RWPE2 (cell line): Measurements from ENCODE around the gene NEGR1.

Experiments used
- ATAC-seq: fragments of 200-7000 bp; cut with Tn5 transposase; 3 replicates; pipeline ENCODE4 v1.9.1; 2021; ENCODE audit warnings: low read depth
- DNase-seq: peaks from one replicate; pipeline ENCODE4 v3.0.0-alpha.2; 2020; ENCODE audit warnings: low spot score
- H3K27ac ChIP-seq: fragments of 450-650 bp; 2 replicates; pipeline ENCODE4 v1.5.1; 2017; ENCODE audit warnings: mild to moderate bottlenecking; ENCODE audit not compliant: poor library complexity, severe bottlenecking
- H3K27me3 ChIP-seq: fragments of 250-450 bp; sonication (Bioruptor Pico); 2 replicates; pipeline ENCODE4 v1.5.1; 2021; ENCODE audit warnings: mild to moderate bottlenecking, moderate library complexity; ENCODE audit not compliant: insufficient read depth, poor library complexity, severe bottlenecking
- H3K36me3 ChIP-seq: fragments of 250-450 bp; sonication (Bioruptor Pico); 2 replicates; pipeline ENCODE4 v1.5.1; 2020; ENCODE audit warnings: low read depth, mild to moderate bottlenecking, moderate library complexity
- H3K4me1 ChIP-seq: fragments of 250-450 bp; sonication (Bioruptor Pico); 2 replicates; pipeline ENCODE4 v1.5.1; 2021; ENCODE audit warnings: mild to moderate bottlenecking, moderate library complexity; ENCODE audit not compliant: insufficient read depth, poor library complexity, severe bottlenecking
- H3K4me3 ChIP-seq: fragments of 250-450 bp; sonication (Bioruptor Pico); 2 replicates; pipeline ENCODE4 v1.5.1; 2021; ENCODE audit warnings: mild to moderate bottlenecking, moderate library complexity; ENCODE audit not compliant: severe bottlenecking
- H3K9me3 ChIP-seq: fragments of 250-450 bp; sonication (Bioruptor Pico); 2 replicates; pipeline ENCODE4 v1.5.1; 2021; ENCODE audit warnings: mild to moderate bottlenecking, moderate library complexity; ENCODE audit not compliant: severe bottlenecking
- CTCF ChIP-seq: fragments of 450-650 bp; IDR thresholded peaks from one replicate; pipeline ENCODE4 v1.5.1; 2017; ENCODE audit warnings: mild to moderate bottlenecking, moderate library complexity; ENCODE audit not compliant: poor library complexity, severe bottlenecking

NEGR1 gene

DNA sequence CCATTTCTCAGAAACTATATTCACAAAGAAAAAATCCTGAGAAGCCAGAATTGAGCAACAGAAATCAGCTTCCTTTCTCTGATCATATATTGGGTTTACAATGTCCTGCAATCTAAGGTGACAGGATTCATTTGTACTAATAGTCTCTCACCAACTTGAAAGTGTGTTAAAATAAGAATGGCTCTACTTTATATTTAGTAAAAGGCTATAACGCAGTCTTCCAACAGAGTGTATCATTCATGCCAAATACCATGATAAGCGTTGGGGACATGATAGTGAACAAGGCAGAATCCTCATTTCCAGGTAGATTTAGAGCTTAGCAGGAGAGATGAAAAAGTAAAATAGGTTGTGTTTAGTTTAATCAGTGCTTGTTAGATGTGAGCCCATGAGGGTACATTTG is 682.3 kb downstream of the NEGR1 start:
- ATAC-seq (no peak), DNase-seq (no peak)
- no peaks in the 10 kb centered on the region for H3K36me3 ChIP-seq
- no peaks in the 10 kb centered on the region for H3K4me1 ChIP-seq
- no peaks in the 10 kb centered on the region for H3K9me3 ChIP-seq
- no peak overlapping the region for H3K4me3 ChIP-seq
- no peak overlapping the region for H3K27ac ChIP-seq
- H3K27me3 ChIP-seq, result no peaks in the 10 kb centered on the region
- no peak for TF ChIP-seq CTCF

- DNase-seq, result no peak
- Histone ChIP-seq H3K36me3 (no peaks in the 10 kb centered on the region), H3K4me3 (no peak overlapping the region), H3K27me3 (no peaks in the 10 kb centered on the region), H3K27ac (no peak overlapping the region), H3K4me1 (no peaks in the 10 kb centered on the region), H3K9me3 (no peaks in the 10 kb centered on the region)
- no peak for TF ChIP-seq CTCF
- ATAC-seq, result no peak
Measured at GRCh38 chr1:71599306-71599705, 683.0 kb downstream of the NEGR1 start.

GRCh38 chr1:71593523-71593922 is 688.8 kb downstream of the NEGR1 start:
- no peak for DNase-seq
- ATAC-seq, result no peak
- Histone ChIP-seq H3K27ac (no peak overlapping the region), H3K4me1 (no peaks in the 10 kb centered on the region), H3K27me3 (no peaks in the 10 kb centered on the region), H3K4me3 (no peak overlapping the region), H3K9me3 (no peaks in the 10 kb centered on the region), H3K36me3 (no peaks in the 10 kb centered on the region)
- TF ChIP-seq CTCF, result peak; percentile 25

- no peak for DNase-seq
- Histone ChIP-seq H3K27ac (no peak overlapping the region), H3K4me1 (no peaks in the 10 kb centered on the region), H3K36me3 (no peaks in the 10 kb centered on the region), H3K4me3 (no peak overlapping the region), H3K27me3 (no peaks in the 10 kb centered on the region), H3K9me3 (no peaks in the 10 kb centered on the region)
- no peak for TF ChIP-seq CTCF
- no peak for ATAC-seq
Measured at GRCh38 chr1:71592646-71593274, 689.6 kb downstream of the NEGR1 start.

GRCh38 chr1:71589005-71589404 is 693.3 kb downstream of the NEGR1 start:
- TF ChIP-seq CTCF, result no peak
- Histone ChIP-seq H3K36me3 (no peaks in the 10 kb centered on the region), H3K9me3 (no peaks in the 10 kb centered on the region), H3K4me3 (no peak overlapping the region), H3K4me1 (no peaks in the 10 kb centered on the region), H3K27ac (no peak overlapping the region), H3K27me3 (no peaks in the 10 kb centered on the region)
- no peak for ATAC-seq
- no peak for DNase-seq
